Smooth muscle cell (in vitro differentiated cells): ENCODE measurements around the gene IPO9. TPM values are rescaled to one million over a fixed set of nuclear protein-coding genes. Genes with fewer than 3 reads are reported as not detected.

ENCODE experiments used
- DNase-seq: peaks from one replicate; lab custom pipeline; 2025; ENCODE audit not compliant: unreplicated experiment; lab: John Stamatoyannopoulos, UW
- H2AFZ ChIP-seq: fragments of 200-600 bp; sonication (generic); 2 replicates; pipeline ENCODE4 v1.6.0; 2016; ENCODE audit warnings: antibody characterized with exemption, low read depth, mild to moderate bottlenecking
- H3F3A ChIP-seq: fragments of 200-600 bp; sonication (generic); 2 replicates; pipeline ENCODE4 v1.6.0; 2017; ENCODE audit warnings: antibody characterized with exemption, low read depth
- H3K27ac ChIP-seq: fragments of 200-600 bp; sonication (generic); 2 replicates; pipeline ENCODE4 v1.5.1; 2016; ENCODE audit warnings: low read depth, mild to moderate bottlenecking
- H3K27me3 ChIP-seq: fragments of 200-600 bp; sonication (generic); 2 replicates; pipeline ENCODE4 v1.6.1; 2016; ENCODE audit warnings: low read depth, mild to moderate bottlenecking
- H3K36me3 ChIP-seq: fragments of 200-600 bp; sonication (generic); 2 replicates; pipeline ENCODE4 v1.5.1; 2016; ENCODE audit warnings: low read depth
- H3K4me1 ChIP-seq: fragments of 200-600 bp; sonication (generic); 2 replicates; pipeline ENCODE4 v1.5.1; 2016; ENCODE audit warnings: low read depth
- H3K4me2 ChIP-seq: fragments of 200-600 bp; sonication (generic); 2 replicates; pipeline ENCODE4 v1.6.0; 2016; ENCODE audit warnings: mild to moderate bottlenecking
- H3K4me3 ChIP-seq: fragments of 200-600 bp; sonication (generic); 2 replicates; pipeline ENCODE4 v1.5.1; 2016; ENCODE audit warnings: mild to moderate bottlenecking
- H3K79me2 ChIP-seq: fragments of 200-600 bp; sonication (generic); 2 replicates; pipeline ENCODE4 v1.6.0; 2016; ENCODE audit warnings: low read depth, mild to moderate bottlenecking
- H3K9ac ChIP-seq: fragments of 200-600 bp; sonication (generic); 2 replicates; pipeline ENCODE4 v1.6.0; 2016; ENCODE audit warnings: low read depth
- H3K9me3 ChIP-seq: fragments of 200-600 bp; sonication (generic); replicated peaks from 2 replicates; pipeline ENCODE4 v1.5.1; 2016; ENCODE audit warnings: low read depth
- H4K20me1 ChIP-seq: fragments of 200-600 bp; sonication (generic); 2 replicates; pipeline ENCODE4 v1.6.0; 2016; ENCODE audit warnings: low read depth
- CTCF ChIP-seq: fragments of 200-600 bp; sonication (generic); IDR thresholded peaks from 2 replicates; pipeline ENCODE4 v1.5.1; 2017; ENCODE audit warnings: borderline replicate concordance, mild to moderate bottlenecking, antibody characterized with exemption; ENCODE audit not compliant: insufficient read depth, poor library complexity, severe bottlenecking
- whole genome bisulfite sequencing: methylation state at CpG from one replicate; pipeline ENCODE4 v1.1.7; 2016; ENCODE audit warnings: low lambda C conversion rate; 5-methylcytosine and 5-hydroxymethylcytosine counted together
- polyA plus RNA-seq: library from polyadenylated mRNA; unstranded; fragments of >200 nt; fragmentation: Nextera tagmentation; extraction: Ambion mirVana; gene quantifications from 2 replicates; pipeline ENCODE4 v1.2.1, GENCODE V29; 2016
- total RNA-seq: library from RNA; depleted of rRNA; stranded (reverse); fragments of >200 nt; gene quantifications from 2 replicates; pipeline ENCODE4 v1.2.3, GENCODE V29; 2014

The IPO9 gene
- total and polyA plus RNA-seq, 2 experiments from 2014 or later: 24.9 to 43.6 TPM

GRCh38 chr1:201884425-201884824, 55.5 kb downstream of the IPO9 start:
- Histone ChIP-seq H3K4me1 (peaks cover 8% of the 10 kb centered on the region), H3K27me3 (no peaks in the 10 kb centered on the region), H3K79me2 (no peaks in the 10 kb centered on the region), H3K4me3 (no peak overlapping the region), H3F3A (no peaks in the 10 kb centered on the region), H2AFZ (no peak overlapping the region), H3K27ac (no peak overlapping the region), H3K9ac (no peak overlapping the region), H3K4me2 (no peak overlapping the region), H3K36me3 (no peaks in the 10 kb centered on the region), H4K20me1 (no peaks in the 10 kb centered on the region), H3K9me3 (no peaks in the 10 kb centered on the region)
- WGBS: 100% methylated on average over 1 of the region's 1 CpG
- DNase-seq: no peak
- TF ChIP-seq CTCF: no peak

- 78% methylated on average over 6 of the region's 6 CpGs for WGBS
- Histone ChIP-seq H3K4me1 (peaks cover 8% of the 10 kb centered on the region), H3K9me3 (no peaks in the 10 kb centered on the region), H3F3A (no peaks in the 10 kb centered on the region), H3K79me2 (no peaks in the 10 kb centered on the region), H3K36me3 (no peaks in the 10 kb centered on the region), H3K9ac (no peak overlapping the region), H3K27ac (peak overlapping the region; percentile 32), H4K20me1 (no peaks in the 10 kb centered on the region), H3K4me3 (no peak overlapping the region), H3K4me2 (no peak overlapping the region), H2AFZ (no peak overlapping the region), H3K27me3 (no peaks in the 10 kb centered on the region)
- TF ChIP-seq CTCF: no peak
- no peak for DNase-seq
Observed at GRCh38 chr1:201885531-201886075, 56.6 kb downstream of the IPO9 start.

- Histone ChIP-seq H3K27me3 (no peaks in the 10 kb centered on the region), H3K36me3 (no peaks in the 10 kb centered on the region), H3K79me2 (no peaks in the 10 kb centered on the region), H3K4me2 (no peak overlapping the region), H3F3A (no peaks in the 10 kb centered on the region), H3K9ac (no peak overlapping the region), H3K9me3 (no peaks in the 10 kb centered on the region), H3K4me3 (no peak overlapping the region), H2AFZ (no peak overlapping the region), H3K4me1 (peaks cover 8% of the 10 kb centered on the region), H3K27ac (peak overlapping the region; percentile 32), H4K20me1 (no peaks in the 10 kb centered on the region)
- 92% methylated on average over 9 of the region's 9 CpGs for WGBS
- no peak for DNase-seq
- TF ChIP-seq CTCF: no peak
Observed at GRCh38 chr1:201886103-201886885, 57.3 kb downstream of the IPO9 start.
